ENCODE results near the gene SOX6. TPM values are rescaled to one million over a fixed set of nuclear protein-coding genes. Genes with fewer than 3 reads are reported as not detected.

Gene SOX6
- total RNA-seq, 3 donors from 2014 or later = 2.0 to 8.0 (median 7.9) TPM

DNA sequence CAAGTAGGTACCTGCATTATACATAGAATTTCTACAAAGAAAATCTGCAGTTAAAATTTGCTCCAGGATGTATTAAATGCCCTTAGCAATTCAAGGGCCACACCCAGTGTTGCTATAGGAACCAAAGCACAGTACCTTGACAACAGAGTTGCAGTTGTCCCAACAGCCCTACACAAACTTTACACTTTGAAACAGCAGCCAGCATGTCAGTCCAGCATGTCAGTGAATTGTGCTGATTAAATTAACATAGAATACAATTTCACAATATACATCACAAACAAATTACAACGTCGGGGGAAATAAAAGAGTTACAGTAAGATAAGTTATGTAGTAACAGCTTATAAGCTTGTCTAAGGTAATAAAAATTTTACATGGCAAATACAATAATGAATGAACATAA lies 389.2 kb downstream of the SOX6 start:
- H3K9me3 ChIP-seq = no peaks in the 10 kb centered on the region
- H3K36me3 ChIP-seq = no peaks in the 10 kb centered on the region
- TF ChIP-seq, protein P1, sequence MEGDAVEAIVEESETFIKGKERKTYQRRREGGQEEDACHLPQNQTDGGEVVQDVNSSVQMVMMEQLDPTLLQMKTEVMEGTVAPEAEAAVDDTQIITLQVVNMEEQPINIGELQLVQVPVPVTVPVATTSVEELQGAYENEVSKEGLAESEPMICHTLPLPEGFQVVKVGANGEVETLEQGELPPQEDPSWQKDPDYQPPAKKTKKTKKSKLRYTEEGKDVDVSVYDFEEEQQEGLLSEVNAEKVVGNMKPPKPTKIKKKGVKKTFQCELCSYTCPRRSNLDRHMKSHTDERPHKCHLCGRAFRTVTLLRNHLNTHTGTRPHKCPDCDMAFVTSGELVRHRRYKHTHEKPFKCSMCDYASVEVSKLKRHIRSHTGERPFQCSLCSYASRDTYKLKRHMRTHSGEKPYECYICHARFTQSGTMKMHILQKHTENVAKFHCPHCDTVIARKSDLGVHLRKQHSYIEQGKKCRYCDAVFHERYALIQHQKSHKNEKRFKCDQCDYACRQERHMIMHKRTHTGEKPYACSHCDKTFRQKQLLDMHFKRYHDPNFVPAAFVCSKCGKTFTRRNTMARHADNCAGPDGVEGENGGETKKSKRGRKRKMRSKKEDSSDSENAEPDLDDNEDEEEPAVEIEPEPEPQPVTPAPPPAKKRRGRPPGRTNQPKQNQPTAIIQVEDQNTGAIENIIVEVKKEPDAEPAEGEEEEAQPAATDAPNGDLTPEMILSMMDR (IDR thresholded peaks at IDR 0.05) = no peak
- peaks cover 0 to 6% of the 10 kb centered on the region in 2 donors for H3K4me1 ChIP-seq
- H3K27me3 ChIP-seq = no peaks in the 10 kb centered on the region
- DNase-seq (ENCODE audit: low spot score in 2 of 2) = no peak
- H3K4me3 ChIP-seq = no peak overlapping the region
- intact Hi-C loops (cut with DNase I; ENCODE audit: low total_unique reads) = no loop called here
- H3K27ac ChIP-seq = no peak overlapping the region

DNA sequence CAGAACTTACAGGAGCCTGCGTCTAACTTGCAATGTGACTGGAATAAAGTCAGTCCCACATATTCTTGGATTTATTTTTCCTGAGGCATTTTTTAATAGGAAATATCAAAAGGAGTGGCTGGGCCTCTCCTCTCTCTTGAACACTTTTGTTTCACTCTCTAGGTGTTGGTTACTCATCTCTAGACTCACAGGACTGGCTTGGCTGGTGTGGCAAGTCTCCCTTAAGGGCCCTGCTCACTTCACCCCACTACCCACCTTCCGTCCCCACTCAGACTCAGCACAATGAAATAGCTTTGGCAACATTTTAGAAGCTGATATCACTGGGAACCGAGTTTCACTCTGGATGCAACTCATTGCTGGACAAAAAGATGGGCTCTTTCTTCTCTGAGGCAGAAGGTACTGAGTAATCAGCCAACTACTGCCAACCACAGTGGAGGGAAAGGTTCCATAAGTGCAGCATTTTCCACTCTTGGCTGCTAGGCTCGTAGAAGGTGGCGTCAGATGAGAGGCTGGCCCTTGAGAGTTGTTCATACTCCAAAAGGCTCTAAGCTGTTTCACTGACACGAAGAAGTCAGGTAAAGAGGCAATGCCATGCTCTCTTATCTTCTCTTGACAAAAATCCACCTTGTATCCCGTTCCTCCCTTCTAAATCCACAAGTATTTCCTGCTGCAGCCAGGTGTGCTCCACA lies 390.6 kb downstream of the SOX6 start:
- DNase-seq (ENCODE audit: low spot score in 2 of 2) = no peak

DNA sequence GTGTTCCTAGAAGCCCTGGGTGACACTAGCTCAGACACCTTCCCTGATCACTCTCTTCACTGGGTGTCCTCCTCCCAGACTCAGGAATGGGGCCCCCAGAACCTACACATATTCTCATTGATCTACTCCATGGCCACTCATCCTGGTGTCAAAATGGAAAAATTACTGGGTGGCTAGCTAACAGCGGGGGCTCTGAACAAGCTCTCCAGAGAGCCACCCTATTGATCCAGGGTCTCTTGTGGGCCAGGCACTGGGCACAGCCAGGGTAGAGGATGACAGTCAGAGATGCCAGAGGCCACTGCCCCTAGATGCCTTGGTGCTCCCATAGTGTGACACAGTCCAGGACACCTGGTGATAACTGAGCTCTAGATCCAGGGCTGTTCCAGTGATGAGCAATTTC lies 393.1 kb downstream of the SOX6 start:
- intact Hi-C loops (cut with DNase I; ENCODE audit: low total_unique reads) = no loop called here
- H3K9me3 ChIP-seq = no peaks in the 10 kb centered on the region
- no peaks in the 10 kb centered on the region for H3K4me1 ChIP-seq
- H3K36me3 ChIP-seq = no peaks in the 10 kb centered on the region
- no peaks in the 10 kb centered on the region for H3K27me3 ChIP-seq
- no peak overlapping the region for H3K27ac ChIP-seq
- TF ChIP-seq, protein P1 (IDR thresholded peaks at IDR 0.05) = no peak
- TF ChIP-seq POLR2A (IDR thresholded peaks at IDR 0.05) (no peak), POLR2AphosphoS5 (IDR thresholded peaks at IDR 0.05) (no peak)
- no peak for DNase-seq (ENCODE audit: low spot score in 2 of 2)
- no peak overlapping the region for H3K4me3 ChIP-seq

More for the DNA sequence above, 390.6 kb downstream of the SOX6 start:
- TF ChIP-seq, protein P1 (IDR thresholded peaks at IDR 0.05) = no peak
- TF ChIP-seq POLR2AphosphoS5 (IDR thresholded peaks at IDR 0.05) (no peak), POLR2A (IDR thresholded peaks at IDR 0.05) (no peak)
- Histone ChIP-seq H3K4me3 (no peak overlapping the region), H3K27ac (peak overlapping the region; percentile 16 to 59), H3K27me3 (no peaks in the 10 kb centered on the region), H3K36me3 (no peaks in the 10 kb centered on the region), H3K4me1 (peaks cover 0 to 6% of the 10 kb centered on the region in 2 donors), H3K9me3 (no peaks in the 10 kb centered on the region)
- intact Hi-C loops (cut with DNase I; ENCODE audit: low total_unique reads) = no loop called here

DNA sequence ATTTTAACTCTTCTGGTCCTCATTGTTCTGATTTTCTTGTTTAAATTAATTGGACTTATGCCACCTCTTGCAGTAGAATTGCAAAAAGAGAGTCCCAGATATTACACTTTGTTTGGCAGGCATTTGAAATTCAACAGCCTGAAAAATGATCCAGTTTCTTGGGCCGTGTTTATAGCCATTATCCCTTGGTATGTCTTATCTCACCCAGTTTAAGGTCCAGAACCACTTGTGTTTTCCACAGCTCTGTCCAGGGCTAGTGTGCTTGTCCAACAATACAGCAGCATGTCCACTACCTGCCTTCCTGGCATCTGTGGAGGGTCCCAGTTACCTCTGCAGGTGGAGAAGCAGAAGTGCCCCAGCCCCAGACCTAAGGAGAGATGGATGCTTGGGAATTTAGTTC lies 397.4 kb downstream of the SOX6 start:
- H3K9me3 ChIP-seq = no peaks in the 10 kb centered on the region
- TF ChIP-seq POLR2A (IDR thresholded peaks at IDR 0.05) = no peak
- TF ChIP-seq, protein P1 (IDR thresholded peaks at IDR 0.05) = no peak
- TF ChIP-seq POLR2AphosphoS5 (IDR thresholded peaks at IDR 0.05) = no peak
- no peak for DNase-seq (ENCODE audit: low spot score in 2 of 2)
- H3K36me3 ChIP-seq = no peaks in the 10 kb centered on the region
- intact Hi-C loops (cut with DNase I; ENCODE audit: low total_unique reads) = no loop called here
- no peak overlapping the region for H3K27ac ChIP-seq
- no peaks in the 10 kb centered on the region for H3K4me1 ChIP-seq
- H3K4me3 ChIP-seq = no peak overlapping the region
- H3K27me3 ChIP-seq = no peaks in the 10 kb centered on the region

DNA sequence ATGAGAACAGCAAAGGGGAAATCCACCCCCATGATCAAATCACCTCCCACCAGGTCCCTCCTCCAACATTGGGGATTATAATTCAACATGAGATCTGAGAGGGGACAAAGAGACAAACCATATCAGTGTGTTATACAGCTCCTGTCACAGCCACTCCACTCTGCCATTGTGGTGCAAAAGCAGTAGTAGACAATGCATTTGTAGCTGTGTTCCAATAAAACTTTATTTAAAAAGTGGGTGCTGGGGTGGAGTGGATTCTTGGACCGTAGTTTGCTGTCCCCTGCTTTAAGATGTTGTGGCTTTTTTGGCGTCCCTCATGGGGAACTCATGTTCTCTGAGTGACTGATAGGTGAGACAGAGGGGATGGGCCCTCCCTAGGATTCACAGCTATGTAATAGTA lies 399.1 kb downstream of the SOX6 start:
- Histone ChIP-seq H3K4me1 (no peaks in the 10 kb centered on the region), H3K4me3 (no peak overlapping the region), H3K36me3 (no peaks in the 10 kb centered on the region), H3K27me3 (no peaks in the 10 kb centered on the region), H3K9me3 (no peaks in the 10 kb centered on the region), H3K27ac (no peak overlapping the region)
- no peak for DNase-seq (ENCODE audit: low spot score in 2 of 2)
- intact Hi-C loops (cut with DNase I; ENCODE audit: low total_unique reads) = no loop called here
- TF ChIP-seq, protein P1 (IDR thresholded peaks at IDR 0.05) = no peak
- TF ChIP-seq POLR2AphosphoS5 (IDR thresholded peaks at IDR 0.05) (no peak), POLR2A (IDR thresholded peaks at IDR 0.05) (no peak)
